ENCODE measurements around the gene SPEF1.

SPEF1 gene

DNA sequence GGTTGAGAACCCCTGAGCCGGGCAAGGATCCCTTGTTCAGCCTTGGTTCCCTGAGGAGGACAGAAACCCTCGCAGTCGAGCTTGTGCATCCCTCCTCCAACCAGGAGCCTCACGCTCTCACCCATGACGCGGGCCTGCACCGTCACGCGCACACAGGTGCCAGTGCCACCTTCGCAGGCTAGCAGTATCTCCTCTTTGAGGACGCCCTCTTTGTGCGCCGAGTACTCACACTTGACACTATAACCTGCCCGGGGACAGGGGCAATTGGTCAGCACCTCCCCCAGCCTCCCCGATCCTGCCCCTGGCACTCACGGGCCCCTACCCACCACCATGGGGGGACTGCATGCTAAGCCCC is 27.0 kb downstream of the SPEF1 start:
- H3K27ac ChIP-seq, result no peak overlapping the region
- TF ChIP-seq, protein P1, sequence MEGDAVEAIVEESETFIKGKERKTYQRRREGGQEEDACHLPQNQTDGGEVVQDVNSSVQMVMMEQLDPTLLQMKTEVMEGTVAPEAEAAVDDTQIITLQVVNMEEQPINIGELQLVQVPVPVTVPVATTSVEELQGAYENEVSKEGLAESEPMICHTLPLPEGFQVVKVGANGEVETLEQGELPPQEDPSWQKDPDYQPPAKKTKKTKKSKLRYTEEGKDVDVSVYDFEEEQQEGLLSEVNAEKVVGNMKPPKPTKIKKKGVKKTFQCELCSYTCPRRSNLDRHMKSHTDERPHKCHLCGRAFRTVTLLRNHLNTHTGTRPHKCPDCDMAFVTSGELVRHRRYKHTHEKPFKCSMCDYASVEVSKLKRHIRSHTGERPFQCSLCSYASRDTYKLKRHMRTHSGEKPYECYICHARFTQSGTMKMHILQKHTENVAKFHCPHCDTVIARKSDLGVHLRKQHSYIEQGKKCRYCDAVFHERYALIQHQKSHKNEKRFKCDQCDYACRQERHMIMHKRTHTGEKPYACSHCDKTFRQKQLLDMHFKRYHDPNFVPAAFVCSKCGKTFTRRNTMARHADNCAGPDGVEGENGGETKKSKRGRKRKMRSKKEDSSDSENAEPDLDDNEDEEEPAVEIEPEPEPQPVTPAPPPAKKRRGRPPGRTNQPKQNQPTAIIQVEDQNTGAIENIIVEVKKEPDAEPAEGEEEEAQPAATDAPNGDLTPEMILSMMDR (conservative IDR thresholded peaks at IDR 0.05), result no peak
- no peak for TF ChIP-seq ZFX (IDR thresholded peaks at IDR 0.05)

DNA sequence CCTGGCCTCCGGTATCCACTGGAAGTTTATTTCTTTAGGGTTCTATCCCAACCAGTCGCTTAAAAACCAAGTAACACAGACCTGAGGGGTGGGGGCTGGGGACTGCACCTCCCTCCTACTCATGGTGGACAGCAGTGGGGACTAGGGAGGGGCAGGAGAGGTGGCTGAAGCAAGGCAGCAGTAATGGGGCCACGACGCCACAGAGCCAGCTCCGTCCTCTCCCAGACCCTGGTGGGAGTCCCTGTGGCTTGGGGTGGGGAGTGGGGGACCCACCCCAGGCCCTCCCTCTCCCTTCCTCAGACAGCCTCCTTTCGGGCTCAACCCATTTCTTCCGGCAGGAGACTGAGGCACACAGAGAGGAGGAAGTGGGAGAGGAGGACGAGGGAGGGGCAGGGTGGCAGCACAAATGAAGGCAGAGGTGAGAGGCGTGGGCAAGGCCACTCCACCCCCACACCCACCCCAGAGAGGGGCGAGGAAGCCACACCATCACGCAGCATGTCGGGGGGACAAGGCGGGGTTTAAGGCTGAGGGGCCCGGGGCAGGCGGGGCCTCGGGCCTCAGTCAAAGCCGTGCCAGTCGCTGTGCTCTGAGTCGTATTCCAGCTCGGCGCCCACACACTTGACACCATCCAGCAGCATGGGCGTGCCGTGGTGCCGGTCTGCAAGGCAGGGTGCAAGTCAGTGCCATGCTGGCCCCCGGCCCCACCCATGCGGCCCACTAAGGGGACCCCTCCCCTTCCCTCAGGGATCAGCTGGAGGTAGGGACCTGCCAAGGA is 27.6 kb downstream of the SPEF1 start:
- no peak overlapping the region for H3K27ac ChIP-seq

DNA sequence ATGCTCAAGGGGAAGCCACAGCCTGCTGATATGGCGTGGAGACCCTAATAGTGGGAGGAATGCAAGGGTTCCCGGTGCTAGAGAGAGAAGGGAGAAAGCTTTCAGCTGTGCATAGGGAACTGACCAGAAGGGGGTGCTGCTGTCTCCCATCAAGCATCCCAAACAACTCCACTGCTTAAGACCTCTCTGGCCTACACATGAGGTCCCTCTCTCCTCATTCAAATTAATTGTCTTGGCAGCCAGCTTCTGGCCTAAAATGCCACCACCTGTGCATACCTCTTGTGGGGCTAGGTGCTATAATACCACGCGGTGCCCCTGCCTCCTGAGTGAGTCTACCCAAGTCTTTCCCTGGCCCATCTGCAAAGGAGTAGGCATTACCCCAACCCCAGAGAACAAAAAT is 28.1 kb downstream of the SPEF1 start:
- no peak overlapping the region for H3K27ac ChIP-seq
- TF ChIP-seq ZFX (IDR thresholded peaks at IDR 0.05), result no peak
- TF ChIP-seq, protein P1 (conservative IDR thresholded peaks at IDR 0.05), result peak; percentile 77

More for the DNA sequence above, 27.6 kb downstream of the SPEF1 start:
- TF ChIP-seq ZFX (IDR thresholded peaks at IDR 0.05), result no peak
- TF ChIP-seq, protein P1 (conservative IDR thresholded peaks at IDR 0.05), result no peak

DNA sequence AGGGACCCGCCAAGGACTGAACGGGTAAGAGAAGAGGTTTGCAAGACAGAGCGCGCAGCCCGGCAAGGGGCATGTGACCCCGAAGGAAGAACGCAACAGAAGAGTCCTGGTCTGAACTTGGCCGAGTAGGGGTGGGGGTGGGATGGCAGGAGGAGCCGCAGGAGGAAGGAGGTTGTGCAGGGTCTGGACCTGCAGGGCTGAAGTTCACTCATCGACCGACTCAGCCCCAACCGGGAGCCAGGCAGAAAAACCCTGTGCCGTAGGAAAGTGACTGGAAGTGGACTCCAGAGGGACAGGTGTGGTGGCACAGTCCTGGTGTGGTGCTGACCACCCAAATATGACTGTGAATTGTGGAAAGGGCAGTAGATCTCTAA is 28.9 kb downstream of the SPEF1 start:
- no peak overlapping the region for H3K27ac ChIP-seq
- TF ChIP-seq, protein P1 (conservative IDR thresholded peaks at IDR 0.05), result no peak
- no peak for TF ChIP-seq ZFX (IDR thresholded peaks at IDR 0.05)

DNA sequence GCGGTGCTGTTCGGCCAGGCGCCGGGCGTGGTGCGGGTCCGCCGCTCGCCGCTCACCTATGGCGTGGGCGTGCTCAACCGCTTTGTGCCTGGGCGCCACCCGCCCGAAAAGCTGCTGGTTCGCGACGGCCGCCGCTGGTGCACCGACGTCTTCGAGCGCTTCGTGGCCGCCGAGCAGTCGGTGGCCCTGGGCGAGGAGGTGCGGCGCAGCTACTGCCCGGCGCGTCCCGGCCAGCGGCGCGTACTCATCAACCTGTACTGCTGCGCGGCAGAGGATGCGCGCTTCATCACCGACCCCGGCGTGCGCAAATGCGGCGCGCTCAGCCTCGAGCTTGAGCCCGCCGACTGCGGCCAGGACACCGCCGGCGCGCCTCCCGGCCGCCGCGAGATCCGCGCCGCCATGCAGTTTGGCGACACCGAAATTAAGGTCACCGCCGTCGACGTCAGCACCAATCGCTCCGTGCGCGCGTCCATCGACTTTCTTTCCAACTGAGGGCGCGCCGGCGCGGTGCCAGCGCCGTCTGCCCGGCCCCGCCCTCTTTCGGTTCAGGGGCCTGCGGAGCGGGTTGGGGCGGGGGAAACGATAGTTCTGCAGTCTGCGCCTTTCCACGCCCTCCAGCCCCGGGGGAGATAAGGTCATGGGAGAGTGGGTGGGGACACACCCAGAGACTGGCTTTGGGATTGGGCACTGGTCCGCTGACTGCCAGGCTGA is 29.4 kb downstream of the SPEF1 start:
- no peak overlapping the region for H3K27ac ChIP-seq
- TF ChIP-seq, protein P1 (conservative IDR thresholded peaks at IDR 0.05), result no peak
- TF ChIP-seq ZFX (IDR thresholded peaks at IDR 0.05), result no peak

DNA sequence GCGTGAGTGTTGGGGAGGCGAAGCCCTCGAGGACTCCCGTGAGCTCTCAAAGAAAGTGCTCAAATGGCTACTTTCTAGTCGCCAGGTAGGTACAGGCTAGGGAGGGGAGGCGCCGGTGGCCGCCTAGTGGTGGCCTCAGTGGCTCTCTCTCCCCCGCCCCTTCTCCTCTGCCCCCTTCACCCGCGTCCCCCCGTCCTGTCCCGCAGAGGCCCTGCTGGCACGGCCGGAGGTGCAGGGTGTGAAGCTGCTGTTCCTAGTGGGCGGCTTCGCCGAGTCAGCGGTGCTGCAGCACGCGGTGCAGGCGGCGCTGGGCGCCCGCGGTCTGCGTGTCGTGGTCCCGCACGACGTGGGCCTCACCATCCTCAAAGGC is 30.0 kb downstream of the SPEF1 start:
- no peak for TF ChIP-seq ZFX (IDR thresholded peaks at IDR 0.05)
- TF ChIP-seq, protein P1 (conservative IDR thresholded peaks at IDR 0.05), result no peak
- H3K27ac ChIP-seq, result no peak overlapping the region
